Peyer's patch (tissue), 4 donors: ENCODE measurements around the gene OXTR.

Experiments used
- POLR2A ChIP-seq, 2 donors: fragments of 450-650 bp; IDR thresholded peaks; one replicate each; pipeline ENCODE4 v1.5.1; 2017; ENCODE audit warnings: antibody characterized with exemption in 2 of 2, mild to moderate bottlenecking in 2 of 2, moderate library complexity in 2 of 2
- TF ChIP-seq, protein P1 (sequence below), 6 experiments: fragments of 450-650 bp in 4 of 6; fragments of 200-600 bp in 2 of 6; sonication (generic) in 1 of 6; IDR thresholded peaks; one replicate each; pipeline ENCODE4 v1.5.1; 2017 to 2019; ENCODE audit warnings: antibody characterized with exemption in 6 of 6, mild to moderate bottlenecking in 3 of 6, moderate library complexity in 1 of 6

DNA sequence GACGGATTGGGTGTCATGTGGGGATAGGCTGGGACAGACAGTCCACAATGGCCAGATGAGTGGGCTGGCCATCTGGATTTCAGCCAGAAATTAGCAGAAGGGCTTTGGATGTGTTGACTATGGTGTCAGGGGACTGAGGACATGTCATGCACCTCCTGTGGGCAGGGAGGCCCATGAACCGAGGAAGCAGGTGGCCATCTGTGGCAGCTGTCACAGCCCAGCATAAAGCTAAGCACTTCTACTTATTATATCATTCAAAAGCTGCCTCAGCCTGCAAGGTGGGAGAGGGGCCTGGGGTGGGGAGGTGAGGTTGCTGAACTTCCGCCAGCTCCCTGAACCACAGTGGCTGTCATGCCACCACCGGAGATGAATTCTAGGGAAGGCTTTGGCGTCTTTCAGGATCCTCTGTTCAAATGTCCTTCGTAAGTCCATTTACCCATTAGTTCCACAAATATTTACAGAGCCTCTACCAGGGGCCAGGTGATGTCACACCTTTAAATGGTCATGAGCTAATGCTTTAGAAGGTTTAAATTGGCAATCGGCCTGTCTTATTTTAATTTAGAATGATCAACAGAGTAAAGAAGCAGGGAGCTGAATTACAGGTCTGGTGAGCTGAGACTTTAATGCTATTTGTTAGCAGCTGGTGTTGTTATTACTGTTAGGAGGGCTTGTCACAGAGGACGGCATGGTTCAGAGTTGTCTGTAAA lies 59.5 kb downstream of the OXTR start:
- TF ChIP-seq, protein P1, sequence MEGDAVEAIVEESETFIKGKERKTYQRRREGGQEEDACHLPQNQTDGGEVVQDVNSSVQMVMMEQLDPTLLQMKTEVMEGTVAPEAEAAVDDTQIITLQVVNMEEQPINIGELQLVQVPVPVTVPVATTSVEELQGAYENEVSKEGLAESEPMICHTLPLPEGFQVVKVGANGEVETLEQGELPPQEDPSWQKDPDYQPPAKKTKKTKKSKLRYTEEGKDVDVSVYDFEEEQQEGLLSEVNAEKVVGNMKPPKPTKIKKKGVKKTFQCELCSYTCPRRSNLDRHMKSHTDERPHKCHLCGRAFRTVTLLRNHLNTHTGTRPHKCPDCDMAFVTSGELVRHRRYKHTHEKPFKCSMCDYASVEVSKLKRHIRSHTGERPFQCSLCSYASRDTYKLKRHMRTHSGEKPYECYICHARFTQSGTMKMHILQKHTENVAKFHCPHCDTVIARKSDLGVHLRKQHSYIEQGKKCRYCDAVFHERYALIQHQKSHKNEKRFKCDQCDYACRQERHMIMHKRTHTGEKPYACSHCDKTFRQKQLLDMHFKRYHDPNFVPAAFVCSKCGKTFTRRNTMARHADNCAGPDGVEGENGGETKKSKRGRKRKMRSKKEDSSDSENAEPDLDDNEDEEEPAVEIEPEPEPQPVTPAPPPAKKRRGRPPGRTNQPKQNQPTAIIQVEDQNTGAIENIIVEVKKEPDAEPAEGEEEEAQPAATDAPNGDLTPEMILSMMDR (IDR thresholded peaks at IDR 0.05), result no peak
- TF ChIP-seq POLR2A (IDR thresholded peaks at IDR 0.05), result no peak
